Stimulated activated naive CD8-positive, alpha-beta T cell treated with anti-CD3 and anti-CD28 coated beads, Interleukin-15, Interleukin-2, amounts not matched to agents 100 ng/mL and 50 ng/mL, for 24 hours (primary cell): ENCODE results near the gene CENPC.
"Not testable (repeated sequence)": the region's sequence is repeated elsewhere in the genome, so short reads cannot be mapped to it uniquely, and the experiment has no call there.

Experiments
- H3K27ac Mint-ChIP-seq: one replicate; pipeline ENCODE4 v1.8.0; 2021; ENCODE audit warnings: mild to moderate bottlenecking, mixed read lengths
- H3K27me3 Mint-ChIP-seq: one replicate; pipeline ENCODE4 v1.8.0; 2021; ENCODE audit warnings: mixed read lengths
- H3K36me3 Mint-ChIP-seq: one replicate; pipeline ENCODE4 v1.8.0; 2021; ENCODE audit warnings: low read depth, mixed read lengths
- H3K4me1 Mint-ChIP-seq: one replicate; pipeline ENCODE4 v1.8.0; 2021; ENCODE audit warnings: low read depth, mixed read lengths
- H3K4me3 Mint-ChIP-seq: one replicate; pipeline ENCODE4 v1.8.0; 2021; ENCODE audit warnings: mild to moderate bottlenecking, mixed read lengths
- H3K9me3 Mint-ChIP-seq: one replicate; pipeline ENCODE4 v1.8.0; 2021; ENCODE audit warnings: mixed read lengths

CENPC gene

GRCh38 chr4:67533112-67533511 is 12.2 kb downstream of the CENPC start:
- H3K4me3 Mint-ChIP-seq, result no peak overlapping the region
- H3K9me3 Mint-ChIP-seq, result peaks cover 11% of the 10 kb centered on the region
- H3K27me3 Mint-ChIP-seq, result no peaks in the 10 kb centered on the region
- peaks cover 79% of the 10 kb centered on the region for H3K36me3 Mint-ChIP-seq
- no peak overlapping the region for H3K27ac Mint-ChIP-seq
- peaks cover 21% of the 10 kb centered on the region for H3K4me1 Mint-ChIP-seq

GRCh38 chr4:67532397-67532796 is 12.9 kb downstream of the CENPC start:
- H3K27ac Mint-ChIP-seq, H3K27me3 Mint-ChIP-seq, H3K4me3 Mint-ChIP-seq: not testable (repeated sequence)
- Mint-ChIP-seq H3K9me3 (peaks cover 11% of the 10 kb centered on the region), H3K36me3 (peaks cover 80% of the 10 kb centered on the region), H3K4me1 (peaks cover 26% of the 10 kb centered on the region)

GRCh38 chr4:67531379-67531962 is 13.8 kb downstream of the CENPC start:
- Mint-ChIP-seq H3K36me3 (peaks cover 90% of the 10 kb centered on the region), H3K27me3 (no peaks in the 10 kb centered on the region), H3K4me3 (no peak overlapping the region), H3K4me1 (peaks cover 36% of the 10 kb centered on the region), H3K27ac (no peak overlapping the region), H3K9me3 (peaks cover 14% of the 10 kb centered on the region)

- Mint-ChIP-seq H3K36me3 (peaks cover 74% of the 10 kb centered on the region), H3K4me1 (peaks cover 73% of the 10 kb centered on the region), H3K4me3 (peak overlapping the region; percentile 51), H3K27ac (peak overlapping the region; percentile 91)
- not testable (repeated sequence) for H3K27me3 Mint-ChIP-seq, H3K9me3 Mint-ChIP-seq
Measured at GRCh38 chr4:67524140-67524539, 21.2 kb downstream of the CENPC start.

- Mint-ChIP-seq H3K4me3 (peak overlapping the region; percentile 51), H3K27me3 (no peaks in the 10 kb centered on the region), H3K4me1 (peaks cover 70% of the 10 kb centered on the region), H3K27ac (peak overlapping the region; percentile 91), H3K36me3 (peaks cover 71% of the 10 kb centered on the region), H3K9me3 (peaks cover 3% of the 10 kb centered on the region)
Measured at GRCh38 chr4:67522851-67523671, 22.2 kb downstream of the CENPC start.

GRCh38 chr4:67522230-67522629 is 23.1 kb downstream of the CENPC start:
- no peak overlapping the region for H3K4me3 Mint-ChIP-seq
- H3K9me3 Mint-ChIP-seq, result peaks cover 3% of the 10 kb centered on the region
- H3K4me1 Mint-ChIP-seq, result peaks cover 63% of the 10 kb centered on the region
- H3K27me3 Mint-ChIP-seq, result no peaks in the 10 kb centered on the region
- peak overlapping the region; percentile 91 for H3K27ac Mint-ChIP-seq
- peaks cover 65% of the 10 kb centered on the region for H3K36me3 Mint-ChIP-seq

GRCh38 chr4:67521506-67521905 is 23.8 kb downstream of the CENPC start:
- H3K9me3 Mint-ChIP-seq, result peaks cover under 1% of the 10 kb centered on the region
- peaks cover 62% of the 10 kb centered on the region for H3K36me3 Mint-ChIP-seq
- H3K27me3 Mint-ChIP-seq, result no peaks in the 10 kb centered on the region
- H3K4me3 Mint-ChIP-seq, result no peak overlapping the region
- peak overlapping the region; percentile 77 for H3K27ac Mint-ChIP-seq
- H3K4me1 Mint-ChIP-seq, result peaks cover 56% of the 10 kb centered on the region

GRCh38 chr4:67520141-67520540 is 25.2 kb downstream of the CENPC start:
- H3K36me3 Mint-ChIP-seq, result peaks cover 63% of the 10 kb centered on the region
- H3K4me1 Mint-ChIP-seq, result peaks cover 43% of the 10 kb centered on the region
- H3K27ac Mint-ChIP-seq, result peak overlapping the region; percentile 26
- H3K9me3 Mint-ChIP-seq, result no peaks in the 10 kb centered on the region
- H3K27me3 Mint-ChIP-seq, result no peaks in the 10 kb centered on the region
- no peak overlapping the region for H3K4me3 Mint-ChIP-seq

- H3K36me3 Mint-ChIP-seq, result peaks cover 69% of the 10 kb centered on the region
- no peak overlapping the region for H3K4me3 Mint-ChIP-seq
- H3K4me1 Mint-ChIP-seq, result peaks cover 5% of the 10 kb centered on the region
- H3K27me3 Mint-ChIP-seq, result no peaks in the 10 kb centered on the region
- H3K27ac Mint-ChIP-seq, result no peak overlapping the region
- H3K9me3 Mint-ChIP-seq, result no peaks in the 10 kb centered on the region
Measured at GRCh38 chr4:67512501-67512900, 32.8 kb downstream of the CENPC start.

GRCh38 chr4:67500373-67500772 is 44.9 kb downstream of the CENPC start:
- Mint-ChIP-seq H3K4me1 (peaks cover 4% of the 10 kb centered on the region), H3K36me3 (peaks cover 52% of the 10 kb centered on the region), H3K27me3 (no peaks in the 10 kb centered on the region), H3K4me3 (no peak overlapping the region), H3K27ac (no peak overlapping the region), H3K9me3 (no peaks in the 10 kb centered on the region)

- Mint-ChIP-seq H3K27ac (no peak overlapping the region), H3K4me1 (peaks cover 7% of the 10 kb centered on the region), H3K27me3 (no peaks in the 10 kb centered on the region), H3K4me3 (no peak overlapping the region), H3K36me3 (peaks cover 51% of the 10 kb centered on the region), H3K9me3 (no peaks in the 10 kb centered on the region)
Measured at GRCh38 chr4:67499799-67500198, 45.5 kb downstream of the CENPC start.

- Mint-ChIP-seq H3K27me3 (no peaks in the 10 kb centered on the region), H3K9me3 (peaks cover 12% of the 10 kb centered on the region), H3K27ac (no peak overlapping the region), H3K4me3 (no peak overlapping the region), H3K4me1 (peaks cover 20% of the 10 kb centered on the region), H3K36me3 (peaks cover 88% of the 10 kb centered on the region)
Measured at GRCh38 chr4:67483868-67484602, 61.3 kb downstream of the CENPC start.

- Mint-ChIP-seq H3K4me1 (peaks cover 20% of the 10 kb centered on the region), H3K27ac (no peak overlapping the region), H3K27me3 (no peaks in the 10 kb centered on the region), H3K9me3 (peaks cover 26% of the 10 kb centered on the region), H3K36me3 (peaks cover 100% of the 10 kb centered on the region), H3K4me3 (no peak overlapping the region)
Measured at GRCh38 chr4:67480810-67481209, 64.5 kb downstream of the CENPC start.

- Mint-ChIP-seq H3K4me3 (no peak overlapping the region), H3K27ac (no peak overlapping the region), H3K4me1 (peaks cover 5% of the 10 kb centered on the region), H3K36me3 (peaks cover 89% of the 10 kb centered on the region), H3K9me3 (peaks cover 23% of the 10 kb centered on the region), H3K27me3 (no peaks in the 10 kb centered on the region)
Measured at GRCh38 chr4:67475155-67475554, 70.1 kb downstream of the CENPC start.

- peaks cover 74% of the 10 kb centered on the region for H3K36me3 Mint-ChIP-seq
Measured at GRCh38 chr4:67470871-67471270, 74.4 kb downstream of the CENPC start.

More at GRCh38 chr4:67470871-67471270, 74.4 kb downstream of the CENPC start:
- no peak overlapping the region for H3K27ac Mint-ChIP-seq
- no peaks in the 10 kb centered on the region for H3K4me1 Mint-ChIP-seq
- no peaks in the 10 kb centered on the region for H3K27me3 Mint-ChIP-seq
- H3K4me3 Mint-ChIP-seq, result no peak overlapping the region
- H3K9me3 Mint-ChIP-seq, result no peaks in the 10 kb centered on the region
